ENCODE measurements around the gene SRPK2. TPM values are rescaled to one million over a fixed set of nuclear protein-coding genes. Genes with fewer than 3 reads are reported as not detected.

Gene SRPK2
- total and polyA plus RNA-seq, 9 donors, result 15.2 to 50.0 (median 37.8) TPM

DNA sequence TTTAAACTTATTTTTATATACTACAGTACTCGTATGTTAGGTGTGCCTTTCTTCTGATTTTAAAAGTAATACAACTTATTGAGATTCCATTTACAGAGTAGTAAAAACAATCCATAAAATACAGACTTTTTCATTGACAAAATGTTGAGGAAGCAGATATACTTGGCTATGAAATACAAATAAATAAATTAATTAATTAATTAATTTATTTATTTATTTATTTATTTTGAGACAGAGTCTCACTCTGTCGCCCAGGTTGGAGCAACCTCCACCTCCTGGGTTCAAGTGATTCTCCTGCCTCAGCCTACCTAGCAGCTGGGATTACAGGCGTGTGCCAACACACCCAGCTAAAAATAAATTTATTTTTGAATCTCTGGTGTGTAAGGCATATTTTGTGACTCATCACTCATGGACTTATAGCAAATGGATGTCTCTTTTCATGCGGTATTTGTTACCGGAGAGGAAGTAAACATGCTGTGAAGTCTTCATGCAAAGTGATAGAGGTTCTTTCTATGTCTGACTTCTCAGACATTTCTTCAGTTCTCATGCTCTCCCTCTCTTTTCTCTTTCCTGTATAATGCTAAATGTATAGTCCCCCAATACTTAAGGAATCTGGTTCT is 20.2 kb upstream of the SRPK2 start:
- no peak for DNase-seq
- TF ChIP-seq POLR2A (IDR thresholded peaks at IDR 0.05), result no peak
- TF ChIP-seq, protein P1, sequence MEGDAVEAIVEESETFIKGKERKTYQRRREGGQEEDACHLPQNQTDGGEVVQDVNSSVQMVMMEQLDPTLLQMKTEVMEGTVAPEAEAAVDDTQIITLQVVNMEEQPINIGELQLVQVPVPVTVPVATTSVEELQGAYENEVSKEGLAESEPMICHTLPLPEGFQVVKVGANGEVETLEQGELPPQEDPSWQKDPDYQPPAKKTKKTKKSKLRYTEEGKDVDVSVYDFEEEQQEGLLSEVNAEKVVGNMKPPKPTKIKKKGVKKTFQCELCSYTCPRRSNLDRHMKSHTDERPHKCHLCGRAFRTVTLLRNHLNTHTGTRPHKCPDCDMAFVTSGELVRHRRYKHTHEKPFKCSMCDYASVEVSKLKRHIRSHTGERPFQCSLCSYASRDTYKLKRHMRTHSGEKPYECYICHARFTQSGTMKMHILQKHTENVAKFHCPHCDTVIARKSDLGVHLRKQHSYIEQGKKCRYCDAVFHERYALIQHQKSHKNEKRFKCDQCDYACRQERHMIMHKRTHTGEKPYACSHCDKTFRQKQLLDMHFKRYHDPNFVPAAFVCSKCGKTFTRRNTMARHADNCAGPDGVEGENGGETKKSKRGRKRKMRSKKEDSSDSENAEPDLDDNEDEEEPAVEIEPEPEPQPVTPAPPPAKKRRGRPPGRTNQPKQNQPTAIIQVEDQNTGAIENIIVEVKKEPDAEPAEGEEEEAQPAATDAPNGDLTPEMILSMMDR (IDR thresholded peaks at IDR 0.05), result no peak
- 87 to 88% (median 88%) methylated on average over 5 of the region's 5 CpGs for WGBS, 3 donors
- Histone ChIP-seq H3K4me3 (no peak overlapping the region), H3K27ac (no peak overlapping the region), H3K9me3 (no peaks in the 10 kb centered on the region), H3K27me3 (no peaks in the 10 kb centered on the region), H3K36me3 (no peaks in the 10 kb centered on the region), H3K4me1 (ENCODE audit: insufficient read depth) (no peaks in the 10 kb centered on the region)
- intact Hi-C loops (cut with DNase I), result no loop called here

DNA sequence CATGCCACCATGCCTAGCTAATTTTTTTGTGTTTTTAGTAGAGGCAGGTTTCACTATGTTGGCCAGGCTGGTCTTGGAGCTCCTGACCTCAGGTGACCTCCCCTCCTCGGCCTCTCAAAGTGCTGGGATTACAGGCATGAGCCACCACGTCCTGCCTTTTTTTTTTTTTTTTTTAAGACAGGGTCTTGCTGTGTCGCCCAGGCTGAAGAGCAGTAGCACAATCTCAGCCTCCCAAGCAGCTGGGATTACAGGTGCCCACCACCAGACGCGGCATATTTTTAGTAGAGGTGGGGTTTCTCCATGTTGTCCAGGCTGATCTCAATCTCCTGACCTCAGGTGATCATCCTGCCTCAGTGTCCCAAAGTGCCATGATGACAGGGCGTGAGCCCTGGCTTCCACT is 14.4 kb upstream of the SRPK2 start:
- TF ChIP-seq, protein P1 (IDR thresholded peaks at IDR 0.05), result no peak
- no peak for TF ChIP-seq POLR2A (IDR thresholded peaks at IDR 0.05)
- no peak for TF ChIP-seq EP300 (IDR thresholded peaks at IDR 0.05)
- DNase-seq, result no peak
- 83 to 93% (median 92%) methylated on average over 6 of the region's 6 CpGs for WGBS, 3 donors

DNA sequence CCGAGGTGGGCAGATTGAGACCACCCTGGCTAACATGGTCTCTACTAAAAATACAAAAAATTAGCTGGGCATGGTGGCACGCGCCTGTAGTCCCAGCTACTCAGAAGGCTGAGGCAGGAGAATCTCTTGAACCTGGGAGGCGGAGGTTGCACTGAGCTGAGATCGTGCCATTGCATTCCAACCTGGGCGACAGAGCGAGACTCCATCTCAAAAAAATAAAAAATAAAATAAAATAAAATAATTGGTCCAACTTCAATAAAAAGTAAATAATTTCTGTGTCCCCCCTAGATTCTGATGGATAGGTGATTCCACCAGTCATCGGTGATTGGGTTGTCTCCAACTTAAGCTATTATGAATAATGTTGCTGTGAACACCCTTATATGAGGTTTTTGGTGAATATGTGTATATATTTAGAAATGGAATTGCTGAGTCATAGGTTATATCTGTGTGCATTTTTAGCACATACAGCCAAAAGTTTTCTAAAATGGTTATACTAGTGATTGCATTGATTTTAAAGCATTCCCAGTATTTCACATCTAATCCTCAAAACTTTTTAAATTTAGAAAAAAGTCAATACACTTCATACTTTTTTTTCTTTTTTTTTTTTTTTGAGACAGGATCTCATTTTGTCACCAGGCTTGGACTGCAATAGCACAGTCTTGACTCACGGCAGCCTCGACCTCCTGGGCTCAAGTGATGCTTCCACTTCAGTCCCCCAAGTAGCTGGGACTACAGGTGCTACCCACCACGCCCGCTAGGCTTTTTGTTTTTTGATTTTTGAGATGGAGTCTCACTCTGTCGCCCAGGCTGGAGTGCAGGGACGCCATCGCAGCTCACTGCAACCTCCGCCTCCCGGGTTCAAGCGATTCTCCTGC is 13.7 kb upstream of the SRPK2 start:
- Histone ChIP-seq H3K4me1 (ENCODE audit: insufficient read depth) (no peaks in the 10 kb centered on the region), H3K36me3 (no peaks in the 10 kb centered on the region), H3K4me3 (no peak overlapping the region), H3K27me3 (no peaks in the 10 kb centered on the region), H3K9me3 (no peaks in the 10 kb centered on the region), H3K27ac (no peak overlapping the region)
- intact Hi-C loops (cut with DNase I), result no loop called here
- WGBS, 3 donors, result 94 to 96% (median 95%) methylated on average over 18 of the region's 18 CpGs
- TF ChIP-seq POLR2A (IDR thresholded peaks at IDR 0.05) (no peak), EP300 (IDR thresholded peaks at IDR 0.05) (no peak)
- TF ChIP-seq, protein P1 (IDR thresholded peaks at IDR 0.05), result no peak
- no peak for DNase-seq

More for the DNA sequence above, 14.4 kb upstream of the SRPK2 start:
- H3K36me3 ChIP-seq, result no peaks in the 10 kb centered on the region
- no peak overlapping the region for H3K4me3 ChIP-seq
- no peaks in the 10 kb centered on the region for H3K9me3 ChIP-seq
- H3K27me3 ChIP-seq, result no peaks in the 10 kb centered on the region
- no peaks in the 10 kb centered on the region for H3K4me1 ChIP-seq (ENCODE audit: insufficient read depth)
- intact Hi-C loops (cut with DNase I), result no loop called here
- H3K27ac ChIP-seq, result no peak overlapping the region

DNA sequence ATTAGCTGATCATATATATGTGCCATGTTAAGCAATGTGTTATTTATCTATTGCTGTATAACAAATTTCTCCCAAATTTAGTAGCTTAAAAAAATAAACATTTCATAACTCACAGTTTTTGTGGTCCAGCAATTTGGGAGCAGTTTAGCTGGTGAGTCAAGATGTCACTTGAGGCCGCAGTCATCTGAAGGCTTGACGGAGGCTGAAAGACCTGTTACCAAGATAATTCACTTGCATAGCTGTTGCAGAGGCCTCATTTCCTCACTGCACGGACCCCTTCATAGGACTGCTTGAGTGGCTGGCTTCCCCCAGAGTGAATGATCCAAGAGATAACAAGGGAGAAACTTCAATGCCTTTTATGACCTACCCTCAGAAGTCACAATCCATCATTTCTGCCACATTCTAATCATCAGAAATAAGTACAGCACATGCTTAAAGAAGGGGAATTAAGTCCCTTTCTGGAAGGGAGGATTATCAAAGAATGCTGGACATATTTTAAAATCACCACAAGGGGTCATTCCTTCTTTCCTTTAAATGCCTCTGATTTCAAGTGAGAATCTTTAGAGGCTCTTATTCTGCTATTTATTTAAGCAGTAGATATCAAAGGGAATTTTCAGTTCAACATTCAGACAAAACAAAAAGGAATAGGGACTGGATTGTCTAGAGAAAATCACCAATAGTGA is 10.5 kb upstream of the SRPK2 start:
- no peak for TF ChIP-seq EP300 (IDR thresholded peaks at IDR 0.05)
- TF ChIP-seq POLR2A (IDR thresholded peaks at IDR 0.05), result no peak
- TF ChIP-seq, protein P1 (IDR thresholded peaks at IDR 0.05), result no peak
- 76 to 87% (median 86%) methylated on average over 3 of the region's 3 CpGs for WGBS, 3 donors
- DNase-seq, result no peak
- Histone ChIP-seq H3K4me3 (no peak overlapping the region), H3K4me1 (ENCODE audit: insufficient read depth) (no peaks in the 10 kb centered on the region), H3K27ac (no peak overlapping the region), H3K36me3 (no peaks in the 10 kb centered on the region), H3K9me3 (no peaks in the 10 kb centered on the region), H3K27me3 (no peaks in the 10 kb centered on the region)
- intact Hi-C loops (cut with DNase I), result no loop called here

All from ovary (tissue), 9 donors.